Fibroblast of lung (primary cell): Measurements from ENCODE around the gene DLG4. TPM values are rescaled to one million over a fixed set of nuclear protein-coding genes. Genes with fewer than 3 reads are reported as not detected.

Source experiments
- DNase-seq, 2 donors: peaks; one replicate each; pipeline versions ENCODE4 v3.0.0 to v3.0.0-alpha.2; 2010; ENCODE audit warnings: low read depth in 2 of 2
- H2AFZ ChIP-seq: 2 replicates; pipeline ENCODE4 v1.5.1; 2012; ENCODE audit warnings: low read length, control low read depth, inconsistent platforms
- H3K27ac ChIP-seq: 2 replicates; pipeline ENCODE4 v1.5.1; 2011; ENCODE audit warnings: low read length, control low read depth; ENCODE audit not compliant: insufficient read depth
- H3K27me3 ChIP-seq: 2 replicates; pipeline ENCODE4 v1.5.1; 2011; ENCODE audit warnings: mild to moderate bottlenecking, low read length; ENCODE audit not compliant: control insufficient read depth, insufficient read depth
- H3K36me3 ChIP-seq: 2 replicates; pipeline ENCODE4 v1.5.1; 2011; ENCODE audit warnings: low read length; ENCODE audit not compliant: control insufficient read depth, insufficient read depth
- H3K4me1 ChIP-seq: 2 replicates; pipeline ENCODE4 v1.5.1; 2011; ENCODE audit warnings: low read length; ENCODE audit not compliant: control insufficient read depth, insufficient read depth; ENCODE audit errors: extremely low read depth
- H3K4me2 ChIP-seq: 2 replicates; pipeline ENCODE4 v1.5.1; 2011; ENCODE audit warnings: low read length, control low read depth; ENCODE audit not compliant: insufficient read depth; ENCODE audit errors: extremely low read depth
- H3K4me3 ChIP-seq, 4 experiments: fragments of 200-600 bp in 1 of 4; sonication (generic) in 1 of 4; replicated peaks in 1 of 4; 2 replicates each; pipeline ENCODE4 v1.5.1; 2011 to 2016; ENCODE audit warnings: low read length in 4 of 4, low read depth in 3 of 4, mild to moderate bottlenecking in 3 of 4, control low read depth in 2 of 4, inconsistent platforms in 1 of 4, mixed read lengths in 1 of 4; ENCODE audit not compliant: insufficient read depth in 1 of 4; ENCODE audit errors: control extremely low read depth in 1 of 4
- H3K79me2 ChIP-seq: 2 replicates; pipeline ENCODE4 v1.5.1; 2012; ENCODE audit warnings: mild to moderate bottlenecking, low read length, inconsistent platforms; ENCODE audit not compliant: control insufficient read depth, insufficient read depth
- H3K9ac ChIP-seq: 2 replicates; pipeline ENCODE4 v1.5.1; 2011; ENCODE audit warnings: mild to moderate bottlenecking, low read length, control low read depth; ENCODE audit not compliant: insufficient read depth
- H3K9me3 ChIP-seq: 2 replicates; pipeline ENCODE4 v1.5.1; 2012; ENCODE audit warnings: low read depth, low read length; ENCODE audit not compliant: control insufficient read depth, insufficient read depth
- H4K20me1 ChIP-seq: 2 replicates; pipeline ENCODE4 v1.5.1; 2011; ENCODE audit warnings: low read length; ENCODE audit not compliant: control insufficient read depth, insufficient read depth; ENCODE audit errors: extremely low read depth
- EZH2 ChIP-seq: IDR thresholded peaks from 2 replicates; pipeline ENCODE4 v1.5.1; 2012; ENCODE audit warnings: low read length, control low read depth, mild to moderate bottlenecking; ENCODE audit errors: missing control alignments
- polyA plus RNA-seq, 2 donors: library from polyadenylated mRNA; depleted of rRNA in 1 of 2; stranded (reverse) in 1 of 2; unstranded in 1 of 2; fragments of >200 nt; gene quantifications; 2 replicates each; pipeline ENCODE4 v1.2.1, GENCODE V29; 2011 to 2012; ENCODE audit warnings: missing spikeins in 1 of 2
- total RNA-seq: library from RNA; depleted of rRNA; stranded (reverse); fragments of >200 nt; gene quantifications from 2 replicates; pipeline ENCODE4 v1.2.1, GENCODE V29; 2014
- TF ChIP-seq, protein P1 (sequence below), 2 donors: IDR thresholded peaks in 1 of 2; conservative IDR thresholded peaks in 1 of 2; 1 replicate in 1 of 2; 2 replicates in 1 of 2; pipeline ENCODE4 v1.5.1; 2011 to 2012; ENCODE audit warnings: low read length in 2 of 2, control low read depth in 1 of 2, inconsistent platforms in 1 of 2, low read depth in 1 of 2, mild to moderate bottlenecking in 1 of 2

Gene DLG4
- total and polyA plus RNA-seq, 2 donors (not counting 1 experiment from before 2014, with no cell fraction given), result 11.3 to 22.0 TPM

GRCh38 chr17:7241090-7241733, 21.6 kb upstream of the DLG4 start:
- peak overlapping the region; percentile 74 to 98 (median 96) for H3K4me3 ChIP-seq
- no peaks in the 10 kb centered on the region for H4K20me1 ChIP-seq
- peaks cover 47% of the 10 kb centered on the region for H3K79me2 ChIP-seq
- H3K9me3 ChIP-seq, result no peaks in the 10 kb centered on the region
- peak overlapping the region; percentile 96 for H3K9ac ChIP-seq
- H3K27me3 ChIP-seq, result no peaks in the 10 kb centered on the region
- H3K4me2 ChIP-seq, result peak overlapping the region; percentile 96
- peaks cover 13% of the 10 kb centered on the region for H3K4me1 ChIP-seq
- no peak overlapping the region for H2AFZ ChIP-seq
- DNase-seq, result no peak
- peaks cover 18% of the 10 kb centered on the region for H3K36me3 ChIP-seq
- peak overlapping the region; percentile 97 for H3K27ac ChIP-seq
- TF ChIP-seq, protein P1, sequence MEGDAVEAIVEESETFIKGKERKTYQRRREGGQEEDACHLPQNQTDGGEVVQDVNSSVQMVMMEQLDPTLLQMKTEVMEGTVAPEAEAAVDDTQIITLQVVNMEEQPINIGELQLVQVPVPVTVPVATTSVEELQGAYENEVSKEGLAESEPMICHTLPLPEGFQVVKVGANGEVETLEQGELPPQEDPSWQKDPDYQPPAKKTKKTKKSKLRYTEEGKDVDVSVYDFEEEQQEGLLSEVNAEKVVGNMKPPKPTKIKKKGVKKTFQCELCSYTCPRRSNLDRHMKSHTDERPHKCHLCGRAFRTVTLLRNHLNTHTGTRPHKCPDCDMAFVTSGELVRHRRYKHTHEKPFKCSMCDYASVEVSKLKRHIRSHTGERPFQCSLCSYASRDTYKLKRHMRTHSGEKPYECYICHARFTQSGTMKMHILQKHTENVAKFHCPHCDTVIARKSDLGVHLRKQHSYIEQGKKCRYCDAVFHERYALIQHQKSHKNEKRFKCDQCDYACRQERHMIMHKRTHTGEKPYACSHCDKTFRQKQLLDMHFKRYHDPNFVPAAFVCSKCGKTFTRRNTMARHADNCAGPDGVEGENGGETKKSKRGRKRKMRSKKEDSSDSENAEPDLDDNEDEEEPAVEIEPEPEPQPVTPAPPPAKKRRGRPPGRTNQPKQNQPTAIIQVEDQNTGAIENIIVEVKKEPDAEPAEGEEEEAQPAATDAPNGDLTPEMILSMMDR (conservative IDR thresholded peaks at IDR 0.05 in 1 of 2, IDR thresholded peaks at IDR 0.05 in 1 of 2; ENCODE audit: low read depth in 1 of 2, low read length in 2 of 2), result no peak
- no peak for TF ChIP-seq EZH2

GRCh38 chr17:7240375-7240774, 20.7 kb upstream of the DLG4 start:
- no peak overlapping the region for H2AFZ ChIP-seq
- H3K79me2 ChIP-seq, result peaks cover 55% of the 10 kb centered on the region
- peaks cover 17% of the 10 kb centered on the region for H3K4me1 ChIP-seq
- no peak for TF ChIP-seq EZH2
- TF ChIP-seq, protein P1 (conservative IDR thresholded peaks at IDR 0.05 in 1 of 2, IDR thresholded peaks at IDR 0.05 in 1 of 2; ENCODE audit: low read depth in 1 of 2, low read length in 2 of 2), result no peak
- peaks cover 21% of the 10 kb centered on the region for H3K36me3 ChIP-seq
- no peaks in the 10 kb centered on the region for H3K9me3 ChIP-seq
- H3K27me3 ChIP-seq, result no peaks in the 10 kb centered on the region
- peak overlapping the region; percentile 74 to 98 (median 96) for H3K4me3 ChIP-seq
- H3K4me2 ChIP-seq, result peak overlapping the region; percentile 96
- no peak for DNase-seq
- H3K9ac ChIP-seq, result no peak overlapping the region
- no peaks in the 10 kb centered on the region for H4K20me1 ChIP-seq
- H3K27ac ChIP-seq, result peak overlapping the region; percentile 97

DNA sequence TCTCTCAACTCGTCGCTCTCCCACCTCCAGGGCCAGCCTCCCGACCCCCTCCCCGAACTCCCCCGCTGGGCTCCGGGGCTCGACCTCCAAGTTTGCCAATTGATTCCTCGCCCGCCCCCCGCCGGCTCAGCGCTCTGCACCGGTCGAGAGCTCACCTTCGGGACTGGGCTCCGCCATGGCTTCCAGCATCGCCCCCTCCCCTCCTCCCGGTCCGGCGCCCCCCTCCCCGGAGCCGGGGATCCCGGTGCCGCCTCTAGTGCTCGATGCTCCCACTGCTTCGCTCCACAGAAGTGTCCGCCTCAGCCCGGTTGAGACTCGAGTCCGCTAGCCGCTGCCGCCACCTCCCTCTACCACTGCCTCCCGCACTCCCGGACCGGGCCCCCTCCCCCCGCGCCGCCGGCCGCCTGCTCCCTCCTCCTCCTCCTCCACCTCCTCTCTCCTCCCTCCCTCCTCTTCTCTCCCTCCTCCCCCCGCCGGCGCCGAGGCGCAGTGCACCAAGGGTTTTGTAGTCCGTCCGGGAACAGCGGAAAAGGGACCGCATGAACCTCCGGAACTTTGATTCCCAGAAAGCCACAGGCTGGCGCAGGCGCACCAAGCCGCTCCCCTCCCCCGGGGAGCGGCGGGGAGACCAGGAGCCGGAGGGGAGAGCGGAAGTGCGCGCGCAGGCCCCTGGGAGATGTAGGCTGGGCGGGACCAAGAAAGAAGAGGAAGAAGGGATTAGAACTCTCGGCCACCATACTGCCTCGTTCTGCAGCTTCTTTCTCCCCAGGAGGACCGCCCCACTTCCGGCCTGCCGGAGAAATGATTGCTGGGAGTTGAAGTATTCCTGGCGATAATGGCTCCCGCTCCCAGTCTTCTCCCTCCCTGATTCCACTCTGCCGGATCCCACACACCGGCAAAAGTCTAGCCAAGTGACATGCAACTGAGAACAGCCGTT, 19.7 kb upstream of the DLG4 start, which contains the start of gene PHF23:
TSS of gene PHF23 (minus strand) at position 367 of the 937 bp plus-strand sequence. CDS start at position 189, 178 bp downstream.
- Histone ChIP-seq H3K4me3 (peak within 1 kb of the TSS; percentile 92 to 98 (median 96)), H2AFZ (no peak within 1 kb of the TSS), H3K4me2 (peak within 1 kb of the TSS; percentile 90), H3K27me3 (no peaks in the 10 kb centered on the region), H3K27ac (peak within 1 kb of the TSS; percentile 74), H3K79me2 (peaks cover 61% of the 10 kb centered on the region), H4K20me1 (no peaks in the 10 kb centered on the region), H3K9ac (peak within 1 kb of the TSS; percentile 78), H3K36me3 (peaks cover 26% of the 10 kb centered on the region), H3K9me3 (no peaks in the 10 kb centered on the region), H3K4me1 (peaks cover 25% of the 10 kb centered on the region)
- TF ChIP-seq, protein P1 (conservative IDR thresholded peaks at IDR 0.05 in 1 of 2, IDR thresholded peaks at IDR 0.05 in 1 of 2; ENCODE audit: low read depth in 1 of 2, low read length in 2 of 2), result no peak
- no peak for TF ChIP-seq EZH2
- DNase-seq, result peak; percentile 99
